Cardiac muscle cell (in vitro differentiated cells and primary cell): ENCODE results near the gene UBQLN3. TPM values are rescaled to one million over a fixed set of nuclear protein-coding genes. Genes with fewer than 3 reads are reported as not detected.

ENCODE experiments used
- DNase-seq, 2 donors: peaks; one replicate each; pipeline versions ENCODE4 v3.0.0 to v3.0.0-alpha.2; 2010 to 2017; ENCODE audit warnings: low read depth in 1 of 2, low spot score in 1 of 2
- H3K27ac ChIP-seq: fragments of 200-600 bp; sonication (generic); 2 replicates; pipeline ENCODE4 v1.5.1; 2016
- H3K27me3 ChIP-seq: fragments of 200-600 bp; sonication (generic); 2 replicates; pipeline ENCODE4 v1.6.0; 2016; ENCODE audit warnings: control low read depth
- H3K36me3 ChIP-seq: fragments of 200-600 bp; sonication (generic); 2 replicates; pipeline ENCODE4 v1.5.1; 2016; ENCODE audit warnings: control low read depth
- H3K4me1 ChIP-seq: fragments of 200-600 bp; sonication (generic); 2 replicates; pipeline ENCODE4 v1.8.1; 2017; ENCODE audit warnings: low read depth, mild to moderate bottlenecking, mixed run types
- H3K4me3 ChIP-seq: fragments of 200-600 bp; sonication (generic); 2 replicates; pipeline ENCODE4 v1.5.1; 2016; ENCODE audit warnings: mild to moderate bottlenecking
- H3K9me3 ChIP-seq: fragments of 200-600 bp; sonication (generic); 2 replicates; pipeline ENCODE4 v1.5.1; 2017; ENCODE audit warnings: low read depth, mild to moderate bottlenecking, control low read depth
- CTCF ChIP-seq: IDR thresholded peaks from 2 replicates; pipeline ENCODE4 v1.5.1; 2012; ENCODE audit warnings: low read depth, mild to moderate bottlenecking, low read length
- polyA plus RNA-seq: library from polyadenylated mRNA; unstranded; fragments of >200 nt; fragmentation: Nextera tagmentation; extraction: Ambion mirVana; gene quantifications from 2 replicates; pipeline ENCODE4 v1.2.1, GENCODE V29; 2016
- total RNA-seq: library from RNA; depleted of rRNA; stranded (reverse); fragments of >200 nt; gene quantifications from 2 replicates; pipeline ENCODE4 v1.2.3, GENCODE V29; 2016

Gene UBQLN3
- total and polyA plus RNA-seq, 2 experiments from 2014 or later: 1.9 TPM; not detected in 1

- DNase-seq: no peak
- Histone ChIP-seq H3K4me3 (no peak overlapping the region), H3K9me3 (no peaks in the 10 kb centered on the region), H3K27me3 (no peaks in the 10 kb centered on the region), H3K27ac (no peak overlapping the region), H3K36me3 (no peaks in the 10 kb centered on the region), H3K4me1 (no peaks in the 10 kb centered on the region)
- TF ChIP-seq CTCF: no peak
These were observed 20.0 kb downstream of the UBQLN3 start for GRCh38 chr11:5489576-5490357.

GRCh38 chr11:5488798-5489399, 20.9 kb downstream of the UBQLN3 start:
- Histone ChIP-seq H3K4me1 (no peaks in the 10 kb centered on the region), H3K27me3 (no peaks in the 10 kb centered on the region), H3K27ac (no peak overlapping the region), H3K9me3 (no peaks in the 10 kb centered on the region), H3K4me3 (no peak overlapping the region), H3K36me3 (no peaks in the 10 kb centered on the region)
- TF ChIP-seq CTCF: no peak
- no peak for DNase-seq

GRCh38 chr11:5488385-5488784, 21.4 kb downstream of the UBQLN3 start, which contains the start of gene OR52D1:
Gene OR52D1 (plus strand): TSS chr11:5488685. CDS start chr11:5488707, 22 bp downstream.
- H3K27ac ChIP-seq: no peak within 1 kb of the TSS
- no peak within 1 kb of the TSS for H3K4me3 ChIP-seq
- DNase-seq: no peak
- H3K27me3 ChIP-seq: no peaks in the 10 kb centered on the region
- H3K4me1 ChIP-seq: no peaks in the 10 kb centered on the region
- no peaks in the 10 kb centered on the region for H3K9me3 ChIP-seq
- no peak for TF ChIP-seq CTCF
- H3K36me3 ChIP-seq: no peaks in the 10 kb centered on the region

- no peak overlapping the region for H3K4me3 ChIP-seq
- H3K4me1 ChIP-seq: no peaks in the 10 kb centered on the region
- H3K9me3 ChIP-seq: no peaks in the 10 kb centered on the region
- no peak for DNase-seq
- H3K36me3 ChIP-seq: no peaks in the 10 kb centered on the region
- no peak for TF ChIP-seq CTCF
- H3K27me3 ChIP-seq: no peaks in the 10 kb centered on the region
- no peak overlapping the region for H3K27ac ChIP-seq
These were observed 23.3 kb downstream of the UBQLN3 start for GRCh38 chr11:5486421-5486820.

- no peak overlapping the region for H3K4me3 ChIP-seq
- no peaks in the 10 kb centered on the region for H3K4me1 ChIP-seq
- TF ChIP-seq CTCF: no peak
- no peak for DNase-seq
- H3K27ac ChIP-seq: no peak overlapping the region
- no peaks in the 10 kb centered on the region for H3K27me3 ChIP-seq
- no peaks in the 10 kb centered on the region for H3K9me3 ChIP-seq
- H3K36me3 ChIP-seq: no peaks in the 10 kb centered on the region
These were observed 23.8 kb downstream of the UBQLN3 start for GRCh38 chr11:5486003-5486402.
